PC-9 (cell line): Measurements from ENCODE around the gene RRM2.

ENCODE experiments used
- CTCF ChIP-seq: fragments of 200-600 bp; sonication (generic); conservative IDR thresholded peaks from 2 replicates; pipeline ENCODE4 v1.6.1; 2017; ENCODE audit warnings: mixed run types, antibody characterized with exemption, mild to moderate bottlenecking, moderate library complexity
- EZH2 ChIP-seq: fragments of 200-600 bp; sonication (generic); IDR thresholded peaks from 2 replicates; pipeline ENCODE4 v1.8.0; 2017; ENCODE audit warnings: antibody characterized with exemption, low read depth

DNA sequence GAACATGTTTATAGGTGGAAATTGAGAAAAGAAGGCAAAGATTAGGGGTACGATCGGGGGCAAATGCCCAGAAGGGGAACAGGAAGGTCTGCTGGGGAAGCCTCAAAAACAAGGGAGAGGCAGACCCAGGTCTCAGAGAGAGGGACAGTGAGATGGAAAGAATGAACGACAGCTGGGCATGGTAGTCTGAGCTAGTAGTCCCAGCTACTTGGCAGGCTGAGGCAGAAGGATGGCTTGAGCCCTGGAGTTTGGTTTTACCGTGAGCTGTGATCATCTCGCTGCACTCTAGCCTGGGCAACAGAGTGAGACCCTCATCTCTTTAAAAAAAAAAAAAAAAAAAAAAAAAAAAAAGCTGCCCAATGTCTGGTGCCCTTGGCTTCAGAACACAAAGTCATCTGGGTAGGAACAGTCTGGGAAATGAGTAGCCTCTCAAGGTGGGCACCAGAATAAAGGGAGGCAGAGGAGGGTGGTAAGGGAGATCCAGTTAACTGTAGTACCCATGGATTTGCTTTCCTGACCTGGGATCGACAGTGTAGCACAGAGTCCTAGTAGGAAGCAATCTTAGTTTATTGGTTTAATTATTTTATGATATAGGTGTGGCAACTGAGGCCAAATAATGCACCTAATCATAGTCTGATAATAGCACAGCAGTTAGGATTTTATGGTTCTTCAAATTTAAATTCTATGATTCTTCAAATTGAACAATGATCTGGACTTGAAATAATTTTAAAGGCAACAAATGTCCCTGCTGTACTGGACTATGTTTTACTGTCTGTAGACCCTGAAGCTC, 3.5 kb downstream of the RRM2 start:
- TF ChIP-seq CTCF, result no peak
- no peak for TF ChIP-seq EZH2
